Amniotic stem cell (primary cell): Measurements from ENCODE around the gene ZNF576.
"Not testable (repeated sequence)": the region's sequence is repeated elsewhere in the genome, so short reads cannot be mapped to it uniquely, and the experiment has no call there.

ENCODE experiments used
- DNase-seq: peaks from one replicate; lab custom pipeline; 2025; lab: John Stamatoyannopoulos, UW

ZNF576 gene

DNA sequence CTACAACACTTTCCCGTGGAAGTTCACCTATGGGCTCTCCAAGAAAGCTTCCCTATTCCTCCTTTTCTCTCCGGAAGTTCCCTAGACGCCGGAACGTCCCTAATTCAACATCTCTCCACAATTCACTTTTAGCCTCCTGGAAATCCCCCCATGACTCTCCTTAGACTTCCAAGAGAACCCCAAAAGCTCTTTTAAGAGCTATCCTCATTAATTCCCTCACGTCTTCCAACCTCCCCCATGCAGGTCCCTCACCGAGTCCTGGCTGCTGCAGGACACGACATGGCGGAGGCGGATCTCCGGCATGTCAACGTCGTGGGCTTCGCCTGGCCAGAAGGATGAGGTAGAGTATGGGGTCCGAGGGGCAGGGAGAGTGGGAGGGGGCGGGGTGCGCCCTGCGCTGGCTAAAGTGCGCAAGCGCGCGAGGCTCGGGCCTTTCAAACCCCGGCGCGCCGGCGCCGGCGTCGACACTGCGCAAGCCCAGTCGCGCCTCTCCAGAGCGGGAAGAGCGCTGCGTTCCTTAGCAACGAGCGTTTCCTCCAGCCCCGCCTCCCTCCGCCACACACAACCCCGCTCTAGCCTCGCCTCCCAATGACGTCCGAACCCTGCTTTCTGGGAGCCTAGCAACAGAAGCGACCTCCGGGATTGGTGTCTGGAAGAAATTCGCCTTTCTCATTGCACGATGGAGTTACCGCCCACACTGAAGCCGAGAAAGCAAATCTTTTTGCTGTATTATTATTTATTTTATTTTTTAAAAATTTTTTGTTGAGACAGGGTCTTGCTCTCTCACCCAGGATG lies 21.0 kb upstream of the ZNF576 start, which contains the start of the genes PINLYP and XRCC1:
TSS of gene PINLYP (plus strand) at position 646 of the 795 bp plus-strand sequence. CDS start 1,391 bp downstream, outside the sequence.
TSS of gene XRCC1 (minus strand) at position 372 of the 795 bp plus-strand sequence. CDS start at position 303, 69 bp downstream.
- DNase-seq, result peak; percentile 98

GRCh38 chr19:43575955-43576878 lies 20.2 kb upstream of the ZNF576 start:
- DNase-seq, result no peak

DNA sequence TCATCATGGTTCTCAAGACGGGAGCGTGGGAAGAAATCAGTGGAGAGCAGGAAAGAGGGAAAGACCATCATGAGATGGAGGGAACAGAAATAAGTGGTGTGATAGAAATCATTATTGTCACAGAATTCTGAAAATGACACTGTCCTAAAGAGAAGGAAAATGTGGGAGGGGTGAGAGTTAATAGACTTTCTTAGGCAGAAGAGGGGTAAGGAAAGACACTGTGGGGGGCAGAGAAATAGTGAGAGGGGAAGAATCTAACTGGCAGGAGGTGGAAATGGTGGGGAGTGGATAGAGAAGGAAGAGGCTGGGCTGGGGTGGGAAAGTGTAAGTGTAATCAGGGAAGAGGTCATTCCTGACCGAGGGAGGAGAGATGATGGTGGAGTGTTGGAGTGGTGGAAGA lies 17.6 kb upstream of the ZNF576 start:
- DNase-seq, result no peak

DNA sequence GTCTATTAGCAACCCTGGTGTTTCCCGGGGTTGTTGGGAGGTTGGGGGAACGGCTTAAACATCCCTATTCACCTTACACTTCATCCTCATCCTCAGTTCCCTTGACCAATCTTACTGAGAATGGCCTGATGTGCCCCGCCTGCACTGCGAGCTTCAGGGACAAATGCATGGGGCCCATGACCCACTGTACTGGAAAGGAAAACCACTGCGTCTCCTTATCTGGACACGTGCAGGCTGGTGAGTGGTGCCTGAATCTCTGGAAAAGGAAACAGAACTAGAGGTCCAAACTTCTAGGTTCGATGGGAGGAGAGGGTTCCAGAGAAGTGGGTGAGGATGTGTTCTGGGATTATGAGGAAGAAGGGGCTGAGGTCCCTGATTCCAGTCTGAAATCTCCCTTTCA lies 14.9 kb upstream of the ZNF576 start:
- no peak for DNase-seq

GRCh38 chr19:43582495-43582894 lies 13.9 kb upstream of the ZNF576 start:
- no peak for DNase-seq

- DNase-seq, result no peak
Observed at GRCh38 chr19:43584484-43584883, 11.9 kb upstream of the ZNF576 start.

- DNase-seq, result no peak
Observed at GRCh38 chr19:43586346-43586745, 10.0 kb upstream of the ZNF576 start.

DNA sequence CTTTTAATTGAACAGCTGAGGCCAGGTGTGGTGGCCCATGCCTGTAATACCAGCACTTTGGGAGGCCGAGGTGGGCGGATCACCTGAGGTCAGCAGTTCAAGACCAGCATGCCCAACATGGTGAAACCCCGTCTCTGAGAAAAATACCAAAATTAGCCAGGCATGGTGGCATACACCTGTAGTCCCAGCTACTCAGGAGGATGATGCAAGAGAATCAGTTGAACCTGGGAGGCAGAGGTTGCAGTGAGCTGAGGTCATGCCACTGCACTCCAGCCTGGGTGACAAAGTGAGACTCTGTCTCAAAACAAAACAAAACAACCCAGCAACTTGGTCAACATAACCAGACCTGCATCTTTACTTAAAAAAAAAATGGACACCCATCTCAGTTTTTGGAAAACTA lies 9.4 kb upstream of the ZNF576 start:
- DNase-seq, result not testable (repeated sequence)

- no peak for DNase-seq
Observed at GRCh38 chr19:43589277-43589676, 7.1 kb upstream of the ZNF576 start.

DNA sequence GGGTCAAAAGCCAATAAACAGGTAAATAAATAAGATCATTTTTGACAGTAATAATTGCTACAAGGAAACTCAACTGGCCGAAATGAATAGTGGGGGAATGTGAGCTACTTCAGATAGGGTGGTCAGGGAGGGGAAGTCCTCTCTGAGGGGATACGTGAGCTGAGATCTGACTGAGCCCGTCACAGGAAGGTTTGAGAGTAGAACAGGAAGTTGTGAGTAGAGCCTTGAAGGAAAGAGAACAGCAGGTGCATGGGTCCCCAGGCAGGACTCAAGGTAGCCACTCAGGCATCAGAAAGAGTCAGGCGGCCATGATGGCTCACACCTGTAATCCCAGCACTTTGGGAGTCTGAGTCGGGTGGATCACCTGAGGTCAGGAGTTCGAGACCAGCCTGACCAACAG lies 6.7 kb upstream of the ZNF576 start:
- DNase-seq, result no peak

DNA sequence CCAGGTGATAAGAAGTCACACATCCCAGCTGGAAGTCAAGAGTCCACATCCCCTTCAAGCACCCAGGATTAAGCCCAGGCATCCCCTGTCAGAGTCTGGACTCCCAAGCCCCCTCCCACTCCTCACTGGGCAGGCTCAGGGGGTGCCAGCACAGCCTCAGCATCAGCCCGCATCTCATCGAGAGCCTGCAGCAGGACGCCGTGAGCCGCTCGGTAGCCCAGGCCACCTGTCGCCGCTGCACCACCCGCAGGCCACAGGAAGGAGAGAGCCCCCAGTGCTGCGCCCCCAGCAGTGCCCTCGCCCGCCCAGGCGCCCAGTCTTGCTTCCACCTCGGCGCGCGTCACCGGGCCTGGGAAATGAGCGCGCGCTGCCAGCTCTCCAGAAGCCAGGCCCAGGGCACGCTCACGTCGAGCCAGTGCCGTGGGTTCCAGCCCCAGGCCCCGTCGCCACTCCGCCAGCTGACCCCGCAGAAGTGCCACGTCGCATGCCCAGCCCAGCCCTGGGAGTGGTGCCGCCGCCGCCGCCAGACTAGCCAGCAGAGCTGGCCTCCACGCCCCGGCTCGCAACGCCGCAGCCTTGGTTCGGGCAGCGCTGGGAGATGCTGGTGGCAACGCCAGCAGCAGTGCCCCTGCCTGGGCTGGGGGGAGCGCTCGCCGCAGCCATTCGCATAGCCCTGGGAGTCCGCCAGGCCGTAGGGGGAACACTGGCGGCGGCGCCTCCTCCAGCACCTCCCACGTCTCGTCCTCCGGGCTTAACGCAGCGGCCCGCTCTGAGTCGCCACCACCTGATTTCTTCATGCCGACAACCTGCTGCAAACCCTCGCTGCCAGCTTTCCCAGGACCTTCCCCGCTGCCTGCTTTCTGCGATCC lies 4.3 kb upstream of the ZNF576 start:
- DNase-seq, result no peak

- no peak for DNase-seq
Observed at GRCh38 chr19:43592800-43593350, 3.5 kb upstream of the ZNF576 start.

GRCh38 chr19:43594081-43594697 lies 2.2 kb upstream of the ZNF576 start:
- DNase-seq, result no peak

DNA sequence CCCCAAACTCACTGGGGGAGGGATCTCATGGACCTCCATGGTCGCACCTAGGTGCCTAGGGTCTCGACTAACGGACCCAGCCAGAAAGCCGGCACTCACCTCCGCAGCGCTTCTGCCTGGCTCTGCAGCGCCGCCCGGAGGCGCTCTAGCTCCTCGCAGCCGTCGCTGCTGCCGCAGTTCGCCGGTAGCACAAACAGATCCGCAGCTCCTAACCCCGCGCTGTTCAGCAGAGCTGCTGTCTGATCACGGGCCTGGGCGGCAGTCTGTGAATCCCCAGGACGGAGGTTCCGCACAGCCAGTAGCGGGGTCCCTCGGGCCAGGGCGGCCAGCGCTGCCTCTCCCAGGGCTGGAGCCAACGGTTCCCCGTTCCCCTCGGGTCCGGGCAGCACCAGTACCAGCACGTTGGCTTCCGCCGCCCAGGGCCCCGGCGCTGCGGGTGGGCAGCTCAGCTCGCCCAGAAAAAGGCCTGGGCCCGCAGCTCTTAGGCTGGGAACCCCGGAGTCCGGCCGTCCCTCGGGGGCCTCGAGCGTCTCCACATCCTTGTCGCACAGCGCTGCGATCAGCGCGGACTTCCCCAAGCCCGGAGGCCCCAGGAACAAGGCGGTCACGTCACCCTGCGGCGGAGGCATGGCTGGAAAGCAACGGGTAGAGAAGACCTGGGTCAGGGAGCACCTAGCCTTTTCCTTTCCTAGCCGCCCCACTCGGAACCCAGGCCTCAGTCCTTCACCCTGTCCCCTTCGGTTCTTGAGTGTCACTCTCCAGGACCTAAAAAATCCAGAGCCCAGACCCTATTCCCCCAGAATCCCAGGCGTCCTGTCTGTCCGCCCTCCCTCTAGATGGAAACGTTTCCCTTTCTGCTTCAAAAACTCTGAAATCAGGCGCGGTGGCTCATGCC lies 1.4 kb upstream of the ZNF576 start:
- peak; percentile 32 for DNase-seq

GRCh38 chr19:43595605-43595998 lies 793 bp upstream of the ZNF576 start:
- no peak for DNase-seq

- no peak for DNase-seq
Observed at GRCh38 chr19:43596842-43597461, 557 bp downstream of the ZNF576 start.

GRCh38 chr19:43597876-43598275 lies 1.5 kb downstream of the ZNF576 start:
- DNase-seq, result no peak

GRCh38 chr19:43598445-43599240 lies 2.2 kb downstream of the ZNF576 start:
- no peak for DNase-seq
